IMR-90 (cell line): ENCODE results near the gene GIMAP5. TPM values are rescaled to one million over a fixed set of nuclear protein-coding genes. Genes with fewer than 3 reads are reported as not detected.

Experiments used
- ATAC-seq: fragments of 200-7000 bp; cut with Tn5 transposase; 2 replicates; pipeline ENCODE4 v1.9.1; 2020; ENCODE audit warnings: low read depth, mild to moderate bottlenecking, moderate library complexity
- BruUV-seq: library from RNA; stranded (reverse); fragments of 400-500 nt; replicated peaks from 2 replicates; lab custom pipeline; 2021; lab: Mats Ljungman, UMichigan
- CTCF ChIA-PET: fragments of 300-600 bp; formaldehyde crosslinking; extraction: SDS; loops from one replicate; lab custom pipeline; 2021; ENCODE audit warnings: antibody characterized with exemption; lab: Yijun Ruan, JAX
- POLR2A ChIA-PET: fragments of 300-600 bp; sonication (Branson Sonifier 250); formaldehyde crosslinking; loops from one replicate; lab custom pipeline; 2022; ENCODE audit warnings: antibody characterized with exemption; ENCODE audit not compliant: unreplicated experiment; lab: Charles Lee
- DNase-seq: peaks from one replicate; pipeline ENCODE4 v3.0.0; 2013
- H2AFZ ChIP-seq: replicated peaks from 2 replicates; pipeline ENCODE3; 2013; ENCODE audit warnings: low read length, mild to moderate bottlenecking; ENCODE audit not compliant: poor library complexity
- H2AK5ac ChIP-seq: 2 replicates; pipeline ENCODE4 v1.6.1; 2013; ENCODE audit warnings: low read depth, low read length, inconsistent platforms
- H2AK9ac ChIP-seq: replicated peaks from 2 replicates; pipeline ENCODE3; 2013; ENCODE audit warnings: mild to moderate bottlenecking, low read depth, low read length, moderate library complexity; ENCODE audit not compliant: poor library complexity
- H2BK120ac ChIP-seq: 2 replicates; pipeline ENCODE4 v1.6.1; 2013; ENCODE audit warnings: low read depth, low read length, inconsistent platforms
- H2BK15ac ChIP-seq: 3 replicates; pipeline ENCODE4 v1.6.1; 2013; ENCODE audit warnings: low read depth, low read length, inconsistent platforms
- H2BK20ac ChIP-seq: 2 replicates; pipeline ENCODE4 v1.6.1; 2013; ENCODE audit warnings: low read depth, mild to moderate bottlenecking, inconsistent platforms, low read length, moderate library complexity
- H2BK5ac ChIP-seq: 2 replicates; pipeline ENCODE4 v1.6.1; 2013; ENCODE audit warnings: mild to moderate bottlenecking, low read depth, low read length, inconsistent platforms; ENCODE audit not compliant: poor library complexity, severe bottlenecking
- H3K14ac ChIP-seq: replicated peaks from 2 replicates; pipeline ENCODE4 v1.6.1; 2013; ENCODE audit warnings: low read depth, low read length, inconsistent platforms
- H3K18ac ChIP-seq: 2 replicates; pipeline ENCODE4 v1.6.1; 2013; ENCODE audit warnings: low read depth, low read length, control low read depth
- H3K23ac ChIP-seq: 2 replicates; pipeline ENCODE4 v1.6.1; 2013; ENCODE audit warnings: low read depth, low read length, inconsistent platforms
- H3K27ac ChIP-seq: 2 replicates; pipeline ENCODE4 v1.5.1; 2013; ENCODE audit warnings: mild to moderate bottlenecking, control low read depth, low read length; ENCODE audit not compliant: insufficient read depth
- H3K27me3 ChIP-seq: 2 replicates; pipeline ENCODE4 v1.6.1; 2013; ENCODE audit warnings: low read length; ENCODE audit not compliant: control insufficient read depth, insufficient read depth
- H3K36me3 ChIP-seq: 2 replicates; pipeline ENCODE4 v1.6.1; 2013; ENCODE audit warnings: low read length, mixed read lengths; ENCODE audit not compliant: control insufficient read depth, insufficient read depth
- H3K4ac ChIP-seq: 2 replicates; pipeline ENCODE4 v1.6.1; 2013; ENCODE audit warnings: low read depth, low read length, inconsistent platforms
- H3K4me1 ChIP-seq: 2 replicates; pipeline ENCODE4 v1.6.1; 2013; ENCODE audit warnings: low read length, mixed read lengths; ENCODE audit not compliant: control insufficient read depth, insufficient read depth
- H3K4me2 ChIP-seq: 2 replicates; pipeline ENCODE4 v1.6.1; 2013; ENCODE audit warnings: low read depth, mild to moderate bottlenecking, control low read depth, low read length, moderate library complexity
- H3K4me3 ChIP-seq: 2 replicates; pipeline ENCODE4 v1.5.1; 2013; ENCODE audit warnings: low read depth, mild to moderate bottlenecking, control low read depth, low read length, moderate library complexity; ENCODE audit not compliant: insufficient read depth
- H3K56ac ChIP-seq: 2 replicates; pipeline ENCODE4 v1.6.1; 2013; ENCODE audit warnings: low read length, inconsistent platforms; ENCODE audit not compliant: insufficient read depth; ENCODE audit errors: extremely low read depth
- H3K79me1 ChIP-seq, 2 experiments: 2 replicates each; pipeline ENCODE4 v1.6.1; 2013; ENCODE audit warnings: low read length in 2 of 2, inconsistent platforms in 1 of 2, low read depth in 1 of 2
- H3K9ac ChIP-seq: 2 replicates; pipeline ENCODE4 v1.6.1; 2013; ENCODE audit warnings: low read depth, low read length, control low read depth
- H3K9me1 ChIP-seq: 2 replicates; pipeline ENCODE4 v1.6.1; 2013; ENCODE audit warnings: low read length, inconsistent platforms; ENCODE audit not compliant: insufficient read depth
- H3K9me3 ChIP-seq: 2 replicates; pipeline ENCODE4 v1.6.1; 2013; ENCODE audit warnings: low read length; ENCODE audit not compliant: control insufficient read depth, insufficient read depth
- H4K20me1 ChIP-seq: 2 replicates; pipeline ENCODE4 v1.6.1; 2013; ENCODE audit warnings: low read length, inconsistent platforms; ENCODE audit not compliant: insufficient read depth
- H4K5ac ChIP-seq: 2 replicates; pipeline ENCODE4 v1.6.1; 2013; ENCODE audit warnings: mild to moderate bottlenecking, low read depth, low read length, control low read depth
- H4K8ac ChIP-seq, 2 experiments: 2 replicates each; pipeline ENCODE4 v1.6.1; 2013; ENCODE audit warnings: low read depth in 2 of 2, low read length in 2 of 2, control low read depth in 1 of 2, inconsistent platforms in 1 of 2
- H4K91ac ChIP-seq: 2 replicates; pipeline ENCODE4 v1.6.1; 2013; ENCODE audit warnings: low read depth, low read length, inconsistent platforms; ENCODE audit not compliant: insufficient read depth
- CEBPB ChIP-seq: IDR thresholded peaks from 2 replicates; pipeline ENCODE4 v1.6.1; 2012; ENCODE audit warnings: low read depth, low read length, improper control_type of control experiment
- CHD1 ChIP-seq: IDR thresholded peaks from 2 replicates; pipeline ENCODE4 v1.6.1; 2012; ENCODE audit warnings: low read depth, low read length, improper control_type of control experiment
- FOS ChIP-seq: fragments of 150-350 bp; IDR thresholded peaks from 2 replicates; pipeline ENCODE4 v1.6.1; 2016; ENCODE audit warnings: low read depth, low read length
- MAFK ChIP-seq: IDR thresholded peaks from 2 replicates; pipeline ENCODE4 v1.6.1; 2012; ENCODE audit warnings: low read depth, low read length, improper control_type of control experiment
- MAZ ChIP-seq: IDR thresholded peaks from 2 replicates; pipeline ENCODE4 v1.6.1; 2012; ENCODE audit warnings: low read depth, mild to moderate bottlenecking, low read length, improper control_type of control experiment, moderate library complexity, borderline replicate concordance
- MXI1 ChIP-seq: IDR thresholded peaks from 2 replicates; pipeline ENCODE4 v1.6.1; 2012; ENCODE audit warnings: low read depth, mild to moderate bottlenecking, low read length, moderate library complexity, borderline replicate concordance
- POLR2A ChIP-seq: IDR thresholded peaks from 2 replicates; pipeline ENCODE4 v1.6.1; 2012; ENCODE audit warnings: mild to moderate bottlenecking, low read depth, low read length
- RAD21 ChIP-seq: IDR thresholded peaks from 2 replicates; pipeline ENCODE4 v1.6.1; 2012; ENCODE audit warnings: low read length, improper control_type of control experiment
- RCOR1 ChIP-seq: IDR thresholded peaks from 2 replicates; pipeline ENCODE4 v1.6.1; 2012; ENCODE audit warnings: mild to moderate bottlenecking, low read length, improper control_type of control experiment; ENCODE audit not compliant: insufficient replicate concordance
- RFX5 ChIP-seq: IDR thresholded peaks from 2 replicates; pipeline ENCODE4 v1.8.0; 2012; ENCODE audit warnings: low read depth, mild to moderate bottlenecking, low read length, moderate library complexity
- SMC3 ChIP-seq: fragments of 150-350 bp; IDR thresholded peaks from 2 replicates; pipeline ENCODE4 v1.6.1; 2016; ENCODE audit warnings: low read depth, mild to moderate bottlenecking, antibody characterized with exemption, low read length, moderate library complexity
- WGBS, 2 experiments: methylation state at CpG; one replicate each; pipeline versions ENCODE4 v1.1.5 to v1.1.7; 2013; ENCODE audit warnings: missing lambda C conversion rate in 2 of 2; ENCODE audit not compliant: insufficient read length in 1 of 2; ENCODE audit errors: extremely low coverage in 2 of 2; 5-methylcytosine and 5-hydroxymethylcytosine counted together
- dilution Hi-C: fragments of 300-500 bp; cut with HindIII; formaldehyde crosslinking; loops from one replicate; pipeline ENCODE4 v1.14.3; 2018; ENCODE audit warnings: low sequenced_read_pairs; ENCODE audit not compliant: unreplicated experiment
- in situ Hi-C: fragments of 300-500 bp; cut with MboI; formaldehyde crosslinking; loops from 3 replicates; pipeline ENCODE4 v1.14.3; 2019; ENCODE audit warnings: low sequenced_read_pairs, inconsistent platforms, mixed read lengths
- intact Hi-C: fragments of 100-400 bp; cut with micrococcal nuclease; formaldehyde crosslinking; loops from 2 replicates; pipeline ENCODE4 v1.10.0; 2022
- polyA plus RNA-seq, 3 experiments: library from polyadenylated mRNA; depleted of rRNA; stranded (reverse); fragments of >200 nt; gene quantifications; 2 replicates each; pipeline ENCODE4 v1.2.3, GENCODE V29; 2012; ENCODE audit warnings: low replicate concordance in 1 of 3
- total RNA-seq: library from RNA; depleted of rRNA; stranded (reverse); fragments of >200 nt; gene quantifications from 2 replicates; pipeline ENCODE4 v1.2.3, GENCODE V29; 2012
- TF ChIP-seq, protein P1 (sequence below): fragments of 150-350 bp; IDR thresholded peaks from 2 replicates; pipeline ENCODE4 v1.6.1; 2017; ENCODE audit warnings: mild to moderate bottlenecking, antibody characterized with exemption, low read length, low read depth
- TF ChIP-seq, protein P2 (sequence below): conservative IDR thresholded peaks from 2 replicates; pipeline ENCODE4 v1.5.1; 2012; ENCODE audit warnings: mild to moderate bottlenecking, low read depth, low read length, improper control_type of control experiment
- TF ChIP-seq, protein P3 (sequence below): fragments of 150-350 bp; IDR thresholded peaks from 2 replicates; pipeline ENCODE4 v1.6.1; 2016; ENCODE audit warnings: low read depth, mild to moderate bottlenecking, low read length, moderate library complexity, borderline replicate concordance

The GIMAP5 gene
- total and polyA plus RNA-seq, 2 of the 4 experiments (the other 2 are of a cell fraction) = not detected

DNA sequence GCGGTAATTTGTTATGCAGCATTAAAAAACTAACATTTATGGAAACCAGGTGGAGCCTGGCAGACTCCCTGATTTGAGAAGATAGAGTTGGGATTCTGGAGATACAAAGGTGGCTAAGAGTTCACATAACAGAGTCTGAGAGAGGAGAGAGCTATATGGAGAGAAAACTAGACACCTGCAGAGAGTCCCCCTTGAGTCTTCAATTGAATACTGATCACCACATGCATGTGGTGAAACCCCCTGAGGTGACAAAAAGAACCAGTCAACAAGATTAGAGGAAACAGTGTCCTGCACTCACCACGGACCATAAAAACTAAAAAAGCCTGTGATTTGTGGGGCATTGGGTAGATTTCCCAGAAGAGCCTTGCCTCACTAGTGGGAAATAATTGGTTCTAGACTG lies 41.6 kb upstream of the GIMAP5 start:
- ATAC-seq = no peak

More for the DNA sequence above, 41.6 kb upstream of the GIMAP5 start:
- Histone ChIP-seq H4K5ac (no peak overlapping the region), H3K79me1 (no peaks in the 10 kb centered on the region), H3K9me3 (peaks cover 3% of the 10 kb centered on the region), H2AK9ac (no peak overlapping the region), H3K27ac (no peak overlapping the region), H3K18ac (no peak overlapping the region), H2BK5ac (no peak overlapping the region), H3K4me3 (no peak overlapping the region), H3K56ac (no peak overlapping the region), H2BK20ac (no peak overlapping the region), H2BK15ac (no peak overlapping the region), H3K23ac (no peak overlapping the region), H3K4me2 (no peak overlapping the region), H3K4me1 (no peaks in the 10 kb centered on the region), H3K27me3 (no peaks in the 10 kb centered on the region), H4K91ac (no peak overlapping the region), H3K36me3 (no peaks in the 10 kb centered on the region), H3K9me1 (no peaks in the 10 kb centered on the region), H4K8ac (no peak overlapping the region), H3K14ac (no peak overlapping the region), H3K4ac (no peak overlapping the region), H2AFZ (no peak overlapping the region), H4K20me1 (no peaks in the 10 kb centered on the region), H3K9ac (no peak overlapping the region), H2AK5ac (no peak overlapping the region), H2BK120ac (no peak overlapping the region)
- POLR2A ChIA-PET = no interaction called here
- dilution Hi-C loops = no loop called here
- CTCF ChIA-PET = interaction anchor here (0.6 kb wide), 1 partner anchor 81 kb away, joined by 3 read pairs; no protein-coding TSS in a partner anchor
- no peak for DNase-seq
- no TSS peak for BruUV-seq
- in situ Hi-C loops = no loop called here
- no CpG with 5 or more reads among the region's 2 CpGs for WGBS, 2 experiments
- no peak for TF ChIP-seq MAFK
- no peak for TF ChIP-seq MXI1
- TF ChIP-seq RCOR1 = no peak
- TF ChIP-seq RFX5 = no peak
- TF ChIP-seq SMC3 = no peak
- TF ChIP-seq, protein P1, sequence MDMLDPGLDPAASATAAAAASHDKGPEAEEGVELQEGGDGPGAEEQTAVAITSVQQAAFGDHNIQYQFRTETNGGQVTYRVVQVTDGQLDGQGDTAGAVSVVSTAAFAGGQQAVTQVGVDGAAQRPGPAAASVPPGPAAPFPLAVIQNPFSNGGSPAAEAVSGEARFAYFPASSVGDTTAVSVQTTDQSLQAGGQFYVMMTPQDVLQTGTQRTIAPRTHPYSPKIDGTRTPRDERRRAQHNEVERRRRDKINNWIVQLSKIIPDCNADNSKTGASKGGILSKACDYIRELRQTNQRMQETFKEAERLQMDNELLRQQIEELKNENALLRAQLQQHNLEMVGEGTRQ = no peak
- TF ChIP-seq CEBPB = no peak
- TF ChIP-seq, protein P2, sequence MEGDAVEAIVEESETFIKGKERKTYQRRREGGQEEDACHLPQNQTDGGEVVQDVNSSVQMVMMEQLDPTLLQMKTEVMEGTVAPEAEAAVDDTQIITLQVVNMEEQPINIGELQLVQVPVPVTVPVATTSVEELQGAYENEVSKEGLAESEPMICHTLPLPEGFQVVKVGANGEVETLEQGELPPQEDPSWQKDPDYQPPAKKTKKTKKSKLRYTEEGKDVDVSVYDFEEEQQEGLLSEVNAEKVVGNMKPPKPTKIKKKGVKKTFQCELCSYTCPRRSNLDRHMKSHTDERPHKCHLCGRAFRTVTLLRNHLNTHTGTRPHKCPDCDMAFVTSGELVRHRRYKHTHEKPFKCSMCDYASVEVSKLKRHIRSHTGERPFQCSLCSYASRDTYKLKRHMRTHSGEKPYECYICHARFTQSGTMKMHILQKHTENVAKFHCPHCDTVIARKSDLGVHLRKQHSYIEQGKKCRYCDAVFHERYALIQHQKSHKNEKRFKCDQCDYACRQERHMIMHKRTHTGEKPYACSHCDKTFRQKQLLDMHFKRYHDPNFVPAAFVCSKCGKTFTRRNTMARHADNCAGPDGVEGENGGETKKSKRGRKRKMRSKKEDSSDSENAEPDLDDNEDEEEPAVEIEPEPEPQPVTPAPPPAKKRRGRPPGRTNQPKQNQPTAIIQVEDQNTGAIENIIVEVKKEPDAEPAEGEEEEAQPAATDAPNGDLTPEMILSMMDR = no peak
- TF ChIP-seq RAD21 = no peak
- TF ChIP-seq FOS = no peak
- TF ChIP-seq POLR2A = no peak
- TF ChIP-seq MAZ = no peak
- no peak for TF ChIP-seq CHD1
- TF ChIP-seq, protein P3, sequence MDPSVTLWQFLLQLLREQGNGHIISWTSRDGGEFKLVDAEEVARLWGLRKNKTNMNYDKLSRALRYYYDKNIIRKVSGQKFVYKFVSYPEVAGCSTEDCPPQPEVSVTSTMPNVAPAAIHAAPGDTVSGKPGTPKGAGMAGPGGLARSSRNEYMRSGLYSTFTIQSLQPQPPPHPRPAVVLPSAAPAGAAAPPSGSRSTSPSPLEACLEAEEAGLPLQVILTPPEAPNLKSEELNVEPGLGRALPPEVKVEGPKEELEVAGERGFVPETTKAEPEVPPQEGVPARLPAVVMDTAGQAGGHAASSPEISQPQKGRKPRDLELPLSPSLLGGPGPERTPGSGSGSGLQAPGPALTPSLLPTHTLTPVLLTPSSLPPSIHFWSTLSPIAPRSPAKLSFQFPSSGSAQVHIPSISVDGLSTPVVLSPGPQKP = no peak
- intact Hi-C loops = no loop called here
